HPDE6-E6E7 (cell line): ENCODE data around the gene FOXO6.
"Not testable (repeated sequence)": the region's sequence is repeated elsewhere in the genome, so short reads cannot be mapped to it uniquely, and the experiment has no call there.

Source experiments
- DNase-seq: peaks from one replicate; pipeline ENCODE4 v3.0.0; 2011; ENCODE audit warnings: missing footprints; ENCODE audit errors: extremely low spot score

FOXO6 gene

DNA sequence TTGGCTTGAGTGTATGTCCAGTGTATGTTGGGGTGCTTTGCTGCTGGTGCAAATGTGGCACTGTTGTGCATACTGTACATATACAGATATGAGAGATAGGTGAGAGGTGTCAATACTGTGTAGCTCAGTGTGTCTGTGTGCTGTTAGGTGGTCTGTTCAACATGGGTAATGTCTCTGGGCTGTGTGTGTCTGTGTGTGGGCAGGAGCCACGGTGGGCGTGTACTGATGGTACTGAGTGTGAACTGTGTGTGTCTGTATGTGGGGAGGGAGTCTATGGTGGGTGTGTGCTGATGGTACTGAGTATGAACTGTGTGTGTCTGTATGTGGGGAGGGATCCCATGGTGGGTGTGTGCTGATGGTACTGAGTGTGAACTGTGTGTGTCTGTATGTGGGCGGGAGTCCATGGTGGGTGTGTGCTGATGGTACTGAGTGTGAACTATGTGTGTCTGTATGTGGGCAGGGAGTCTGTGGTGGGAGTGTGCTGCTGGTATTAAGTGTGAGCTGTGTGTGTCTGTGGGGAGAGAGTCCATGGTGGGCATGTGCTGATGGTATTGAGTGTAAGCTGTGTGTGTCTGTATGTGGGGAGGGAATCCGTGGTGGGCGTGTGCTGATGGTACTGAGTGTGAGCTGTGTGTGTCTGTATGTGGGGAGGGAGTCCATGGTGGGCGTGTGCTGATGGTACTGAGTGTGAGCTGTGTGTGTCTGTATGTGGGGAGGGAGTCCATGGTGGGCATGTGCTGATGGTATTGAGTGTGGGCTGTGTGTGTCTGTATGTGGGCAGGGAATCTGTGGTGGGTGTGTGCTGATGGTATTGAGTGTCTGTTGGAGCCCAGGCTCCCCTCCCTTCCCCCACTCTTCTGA lies 32.2 kb upstream of the FOXO6 start:
- no peak for DNase-seq

DNA sequence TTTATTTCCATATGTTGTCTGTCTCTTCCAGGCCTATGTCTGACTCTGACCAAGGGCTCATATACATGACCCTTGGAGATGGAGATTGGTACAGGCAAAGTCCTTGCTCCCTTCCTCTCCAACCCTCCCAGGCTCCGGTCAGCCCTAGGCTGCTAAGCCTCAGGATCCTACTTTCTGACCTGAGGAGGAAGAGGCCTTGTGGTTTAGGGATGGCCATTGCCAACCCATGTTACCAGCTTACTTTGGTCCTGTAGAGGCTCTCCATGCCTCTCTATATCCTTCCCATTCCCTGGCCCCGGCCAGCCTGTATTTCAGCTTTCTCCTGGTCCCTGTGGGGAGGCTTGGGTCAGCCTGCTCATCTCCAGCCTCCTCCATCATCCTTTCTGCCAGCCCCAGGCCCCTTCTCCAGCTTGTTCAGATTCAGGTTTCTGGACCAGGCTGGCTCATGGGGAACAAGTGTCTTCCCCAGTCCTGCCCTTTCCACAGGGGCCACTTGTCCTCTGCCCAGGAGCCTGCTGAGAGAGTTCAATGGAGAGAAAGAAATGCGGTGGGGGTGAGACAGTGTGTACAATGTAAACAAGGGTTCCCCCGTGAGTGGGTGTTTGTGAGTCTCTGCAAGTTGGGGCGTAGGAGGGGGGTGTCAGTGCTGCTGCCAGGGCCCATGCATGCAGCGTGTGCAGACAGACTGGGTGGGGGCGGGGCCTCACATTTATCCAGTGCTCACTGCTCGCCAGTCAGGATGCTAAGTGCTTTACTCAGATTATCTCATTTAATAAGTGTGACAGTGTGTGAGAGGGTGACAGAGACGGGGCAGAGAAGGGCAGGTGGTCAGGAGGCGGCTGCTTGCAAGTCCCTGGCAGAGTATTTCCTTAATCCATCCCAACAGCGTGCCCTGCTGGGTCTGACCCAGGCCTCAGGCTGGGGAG lies 31.3 kb upstream of the FOXO6 start:
- DNase-seq, result no peak

DNA sequence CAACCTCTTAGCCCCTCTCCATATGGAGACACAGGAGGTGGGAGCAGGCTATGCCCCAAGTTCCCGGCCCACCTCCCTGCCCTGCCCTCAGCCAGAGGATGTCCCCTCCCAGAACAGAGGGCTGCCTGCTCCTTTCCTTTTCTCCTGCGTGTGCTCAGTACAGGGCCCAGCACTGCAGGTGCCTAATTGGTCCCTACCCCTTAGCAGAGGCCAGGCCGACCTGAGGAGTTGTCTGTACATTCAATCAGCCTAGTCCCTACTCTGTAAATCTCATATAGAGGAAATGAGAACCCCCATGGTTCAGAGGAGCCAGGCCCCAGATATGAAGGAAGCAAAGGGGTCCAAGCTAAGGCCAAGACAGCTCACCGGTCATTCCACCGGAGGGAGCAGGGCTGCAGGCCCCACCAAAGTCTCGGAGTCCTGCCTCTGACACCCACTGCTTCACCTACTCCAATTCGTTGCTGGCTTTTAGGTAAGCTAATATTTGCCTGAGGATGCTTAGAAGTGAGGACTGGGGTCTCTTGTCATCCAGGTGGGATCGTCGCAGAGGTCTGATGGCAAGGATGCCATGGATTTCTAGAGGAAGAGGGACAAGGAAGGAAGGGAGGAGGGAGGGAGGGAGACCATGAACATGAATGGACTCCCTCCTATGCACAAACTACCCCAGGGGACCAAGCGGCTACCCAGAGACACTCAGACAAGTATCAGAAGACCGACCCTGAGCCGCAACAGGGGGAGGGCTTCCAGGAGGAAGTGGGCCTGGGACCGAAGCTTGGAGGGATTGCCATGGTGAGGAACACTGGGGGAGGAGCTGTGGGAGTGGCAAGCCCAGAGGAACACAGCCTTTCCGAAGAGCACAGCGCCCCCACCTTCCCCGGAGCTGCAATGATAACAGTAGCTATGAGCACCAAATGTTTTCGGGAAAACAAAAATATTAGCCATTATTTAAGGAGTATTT lies 30.4 kb upstream of the FOXO6 start:
- DNase-seq, result no peak

DNA sequence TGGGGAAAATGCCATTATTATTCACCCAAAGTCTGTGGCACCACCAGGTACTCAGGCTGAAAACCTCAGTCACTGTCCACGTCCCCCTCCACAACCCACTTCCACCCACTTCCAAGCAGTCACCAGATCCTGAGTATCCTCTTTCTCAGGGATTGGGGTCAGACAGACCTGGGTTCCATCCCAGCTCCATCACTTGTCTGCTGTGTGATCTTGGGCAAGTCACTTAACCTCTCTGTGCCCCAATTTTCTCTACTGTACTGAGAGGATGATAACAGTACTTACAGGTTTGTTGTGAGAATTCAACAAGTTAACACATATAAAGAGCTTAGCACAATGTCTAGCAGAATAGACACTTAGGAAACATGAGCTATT lies 29.7 kb upstream of the FOXO6 start:
- DNase-seq, result no peak

DNA sequence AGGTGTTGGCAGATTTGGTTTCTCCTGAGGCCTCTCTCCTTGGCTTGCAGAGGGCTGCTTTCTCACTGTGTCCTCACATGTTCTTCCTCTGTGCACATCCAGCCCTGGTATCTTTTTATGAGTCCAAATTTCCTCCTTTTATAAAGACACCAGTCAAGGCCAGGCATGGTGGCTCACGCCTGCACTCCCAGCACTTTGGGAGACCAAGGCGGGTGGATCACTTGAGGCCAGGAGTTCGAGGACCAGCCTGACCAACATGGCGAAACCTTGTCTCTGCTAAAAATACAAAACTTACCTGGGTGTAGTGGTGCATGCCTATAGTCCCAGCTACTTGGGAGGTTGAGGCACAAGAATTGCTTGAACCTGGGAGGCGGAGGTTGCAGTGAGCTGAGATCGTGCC lies 29.1 kb upstream of the FOXO6 start:
- DNase-seq, result not testable (repeated sequence)

DNA sequence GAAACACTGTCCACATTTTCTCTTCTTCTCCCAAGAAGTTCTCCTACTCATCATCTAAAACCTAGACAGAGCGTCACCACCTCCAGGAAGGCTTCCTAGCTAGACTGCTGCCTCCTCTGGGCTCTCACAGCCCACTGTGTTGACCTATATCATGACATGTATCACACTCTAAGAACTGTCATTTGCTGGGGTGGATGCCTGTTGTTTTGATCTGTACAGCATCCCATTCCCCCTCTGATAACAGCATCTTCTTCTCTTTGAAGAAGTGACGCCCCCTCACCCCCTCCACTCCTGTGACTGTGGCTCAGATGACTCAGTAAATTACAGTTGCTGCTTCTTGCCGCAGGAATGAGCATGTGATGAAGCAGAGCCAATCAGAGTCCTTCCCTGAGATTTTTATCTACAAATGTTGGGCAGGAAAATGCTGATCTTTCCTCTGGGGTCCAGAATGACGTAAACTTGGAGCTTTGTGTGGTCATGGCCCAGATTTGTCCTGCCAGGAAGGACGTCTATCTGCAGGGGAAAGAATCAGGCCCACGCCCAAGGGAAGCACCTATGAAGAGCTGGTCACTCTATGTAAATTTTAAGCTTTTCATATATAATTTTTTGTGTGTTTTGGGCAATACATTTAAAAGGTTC lies 28.0 kb upstream of the FOXO6 start:
- DNase-seq, result no peak

DNA sequence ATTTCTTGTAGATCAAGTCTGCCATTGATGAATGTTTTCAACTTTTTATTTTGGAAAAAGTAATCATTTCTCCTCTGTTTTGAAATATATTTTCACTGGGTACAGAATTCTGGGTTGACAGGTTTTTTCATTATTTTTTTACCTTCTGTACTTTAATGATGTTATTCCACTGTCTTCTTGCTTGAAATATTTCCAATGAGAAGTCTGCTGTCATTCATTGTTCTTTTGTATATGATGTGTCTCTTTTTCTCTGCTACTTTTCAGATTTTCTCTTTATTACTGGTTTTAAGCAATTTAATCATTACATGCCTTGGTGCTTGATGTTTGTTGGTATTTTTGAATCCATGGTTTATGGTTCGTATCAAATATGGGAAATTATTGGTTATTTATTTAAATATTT lies 22.4 kb upstream of the FOXO6 start:
- no peak for DNase-seq

DNA sequence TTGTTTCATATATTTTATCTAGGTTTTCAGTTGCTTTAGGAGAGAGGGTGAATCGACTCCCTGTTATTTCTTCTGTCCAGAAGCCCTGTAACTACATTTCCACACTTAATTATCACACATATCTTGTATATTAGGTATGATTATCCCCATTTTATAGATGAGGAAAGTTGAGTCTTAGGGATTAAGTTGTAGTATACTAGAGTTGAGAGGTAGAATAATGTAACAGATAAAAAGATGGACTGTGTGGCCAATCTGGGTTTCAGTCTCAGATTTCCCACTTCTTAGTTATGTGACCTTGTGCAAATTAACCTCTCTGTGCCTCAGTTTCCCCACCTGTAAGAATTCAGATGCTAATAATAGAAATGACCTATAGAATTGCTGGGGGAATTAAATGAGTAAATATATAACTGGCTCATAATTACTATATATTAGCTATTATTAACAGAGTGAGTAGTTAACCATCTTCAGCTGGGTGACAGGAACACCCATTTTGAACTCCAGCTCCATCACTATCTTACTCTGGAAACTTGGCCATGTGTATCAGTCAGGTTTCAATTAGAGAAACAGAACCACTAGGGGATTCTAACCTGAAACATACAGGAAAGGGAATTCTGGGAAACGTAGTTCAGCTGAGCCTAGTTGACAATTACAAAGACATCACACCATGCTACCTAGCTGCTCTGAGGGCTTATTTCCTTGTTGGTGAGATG lies 20.4 kb upstream of the FOXO6 start:
- no peak for DNase-seq

DNA sequence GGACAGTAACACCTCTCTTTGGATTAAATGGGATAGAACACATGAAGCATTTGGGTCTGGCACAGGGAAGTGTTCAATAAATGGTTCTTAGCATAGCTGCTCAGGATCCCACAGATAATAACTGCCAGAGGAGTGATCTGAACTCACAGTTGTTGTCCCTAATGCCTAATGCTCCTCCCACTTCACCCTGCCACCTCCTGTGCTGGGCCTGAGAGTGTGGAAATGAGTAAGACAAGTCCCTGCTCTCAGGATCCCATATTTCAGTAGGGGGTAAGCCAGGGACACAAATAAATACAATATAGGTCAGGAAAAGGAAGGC lies 19.9 kb upstream of the FOXO6 start:
- no peak for DNase-seq

DNA sequence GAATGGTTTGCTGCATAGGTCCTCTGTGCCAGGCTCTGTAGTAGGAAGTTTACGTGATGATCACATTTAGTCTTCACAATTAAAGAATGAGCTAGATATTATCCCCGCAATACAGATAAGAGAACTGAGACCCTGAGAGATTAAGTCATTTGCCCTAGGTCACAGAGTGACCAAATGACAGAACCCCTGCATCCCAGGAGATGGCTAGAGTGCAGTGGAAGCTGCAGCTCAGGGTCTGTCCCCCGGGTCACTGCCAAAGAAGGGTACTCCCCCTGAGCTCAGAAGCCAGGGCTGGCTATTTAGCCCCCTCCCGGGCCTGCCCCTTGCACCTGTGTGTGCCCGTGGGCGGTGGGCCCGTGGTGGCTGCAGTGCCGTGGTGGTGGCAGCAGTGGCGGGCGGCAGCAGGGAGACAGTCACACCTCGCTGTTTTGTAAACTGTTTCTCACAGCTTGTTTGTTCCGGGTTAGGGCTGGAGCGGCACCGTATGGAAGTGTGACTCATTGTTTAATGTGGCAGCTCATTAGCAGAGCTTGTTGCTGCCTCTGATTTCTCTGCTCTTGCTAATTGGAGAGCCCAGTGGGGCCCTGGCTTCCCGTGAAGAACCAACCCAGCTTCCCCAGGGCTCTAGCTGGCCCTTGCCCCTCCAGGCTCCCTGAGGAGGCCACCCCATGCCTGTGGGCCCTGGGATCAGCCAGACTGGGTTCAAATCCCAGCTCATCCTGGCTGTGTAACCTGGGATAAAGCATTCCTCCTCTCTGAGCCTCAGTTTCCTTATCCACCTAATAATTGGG lies 19.3 kb upstream of the FOXO6 start:
- DNase-seq, result no peak

DNA sequence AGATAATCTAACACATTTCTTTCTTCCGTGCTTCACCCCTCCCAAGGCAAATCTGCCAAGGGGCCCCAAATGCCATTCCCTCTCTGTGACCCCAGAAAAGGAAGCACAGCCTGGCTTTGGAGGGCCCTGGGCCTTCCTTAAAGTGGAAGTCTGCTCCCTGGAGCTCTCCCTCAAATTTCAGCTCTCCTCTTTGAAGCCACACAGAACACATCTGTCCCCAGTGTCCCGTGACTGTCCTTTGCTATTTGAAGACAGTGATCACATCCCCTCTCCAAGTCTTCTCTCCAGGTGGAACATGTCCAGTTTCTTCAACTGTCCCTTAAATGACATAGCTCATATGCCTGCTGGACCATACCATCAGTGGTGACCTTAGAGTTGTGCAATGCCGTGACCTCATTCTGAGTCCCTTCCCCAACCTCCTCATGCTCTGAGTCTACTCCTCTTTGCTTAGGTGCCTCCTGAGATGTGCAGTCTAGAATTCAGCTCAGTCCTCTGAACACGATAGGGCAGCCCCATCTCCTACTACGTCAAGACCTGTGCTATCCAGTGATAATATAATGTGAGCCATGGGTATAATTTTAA lies 18.4 kb upstream of the FOXO6 start:
- DNase-seq, result no peak

DNA sequence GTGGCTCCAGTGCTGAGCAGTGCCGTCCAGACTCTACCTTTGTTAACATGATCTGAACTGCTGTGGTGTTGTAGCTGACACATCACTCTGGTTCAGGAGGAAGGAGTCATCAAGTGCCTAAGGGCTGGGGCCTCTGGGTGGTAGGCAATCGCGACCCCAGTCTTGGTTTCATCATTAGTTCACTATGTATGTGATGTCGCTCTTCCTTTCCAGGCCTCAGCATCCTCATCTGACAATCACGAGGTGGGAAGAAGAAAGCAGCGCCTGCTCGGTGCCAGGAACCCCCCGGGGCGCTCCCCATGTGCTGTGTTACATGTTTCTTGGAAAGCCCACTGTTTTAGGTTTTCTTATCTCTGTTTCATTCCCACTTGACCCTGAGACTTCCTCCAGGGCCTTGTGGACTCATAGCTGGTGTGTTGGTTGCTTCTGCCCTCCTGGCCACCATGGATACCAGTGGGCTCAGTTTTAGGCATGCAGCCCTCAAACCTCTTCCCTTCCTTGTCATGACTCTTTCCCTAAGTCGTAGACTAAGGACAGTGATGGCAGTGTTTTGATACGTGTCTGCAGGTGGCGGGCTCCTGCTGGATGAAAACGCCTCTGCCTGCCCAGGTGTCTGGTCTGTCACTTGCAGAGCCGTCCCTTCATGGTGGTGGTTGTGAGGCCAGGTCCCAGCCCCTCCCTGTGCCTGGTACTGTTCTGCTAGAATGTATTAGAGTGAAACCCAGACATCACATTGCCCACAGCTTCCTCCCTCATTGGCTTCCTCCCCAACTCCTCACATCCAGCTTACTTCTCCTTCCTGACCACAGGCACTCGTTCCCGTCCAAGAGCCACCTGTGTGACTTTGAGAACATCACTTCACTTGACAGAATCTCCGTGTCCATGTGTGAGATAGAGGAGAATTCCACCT lies 17.2 kb upstream of the FOXO6 start:
- DNase-seq, result no peak

DNA sequence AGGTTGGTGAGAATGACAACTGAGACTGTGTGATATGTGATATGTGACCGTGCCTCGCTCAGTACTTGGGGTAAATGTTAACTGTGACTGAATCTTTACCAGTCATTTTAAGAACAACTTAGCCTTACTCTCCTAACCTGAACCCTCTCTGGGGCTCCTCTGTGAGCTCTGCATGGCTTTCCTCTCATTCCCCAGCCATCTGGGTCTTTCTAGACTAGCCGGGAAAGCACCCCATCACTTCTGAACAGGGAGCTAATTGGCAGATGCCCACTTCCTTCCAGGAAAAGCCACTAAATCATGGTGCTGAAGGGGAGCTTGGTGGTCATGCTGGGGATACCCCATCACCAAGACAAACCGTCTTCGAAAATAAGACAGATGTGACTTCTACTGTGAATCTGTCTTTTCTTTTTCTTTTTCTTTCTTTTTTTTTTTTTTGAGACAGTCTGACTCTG lies 16.5 kb upstream of the FOXO6 start:
- no peak for DNase-seq

DNA sequence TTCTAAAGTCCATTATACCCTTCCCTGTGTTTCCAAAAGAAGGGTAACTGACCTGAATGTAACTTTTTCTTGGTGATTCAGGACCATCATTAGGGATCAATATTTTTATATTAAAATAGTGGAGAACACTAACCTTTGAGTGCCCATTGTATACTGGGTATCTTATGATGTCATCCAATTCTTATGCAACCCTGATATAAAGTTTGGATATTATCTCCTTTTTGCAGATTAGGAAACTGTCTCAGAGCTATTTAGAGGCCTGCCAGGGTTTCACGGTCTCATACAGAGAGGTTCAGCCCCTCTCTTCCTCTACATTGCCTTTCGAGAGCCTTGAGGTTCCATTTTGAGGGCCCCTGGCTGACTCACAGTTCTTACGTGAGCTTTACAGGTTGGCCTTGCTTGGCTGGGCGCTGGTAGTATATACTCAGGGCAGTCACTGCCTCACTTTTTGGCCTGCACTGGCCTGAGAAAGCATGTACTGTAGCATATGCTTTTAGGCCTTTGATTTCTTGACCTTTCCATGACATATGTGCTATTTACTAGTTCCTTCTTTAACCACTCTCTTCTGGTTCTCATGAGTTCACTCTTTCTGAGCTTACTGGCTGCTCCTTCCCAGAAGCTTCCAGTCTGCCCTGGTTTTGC lies 15.7 kb upstream of the FOXO6 start:
- no peak for DNase-seq

DNA sequence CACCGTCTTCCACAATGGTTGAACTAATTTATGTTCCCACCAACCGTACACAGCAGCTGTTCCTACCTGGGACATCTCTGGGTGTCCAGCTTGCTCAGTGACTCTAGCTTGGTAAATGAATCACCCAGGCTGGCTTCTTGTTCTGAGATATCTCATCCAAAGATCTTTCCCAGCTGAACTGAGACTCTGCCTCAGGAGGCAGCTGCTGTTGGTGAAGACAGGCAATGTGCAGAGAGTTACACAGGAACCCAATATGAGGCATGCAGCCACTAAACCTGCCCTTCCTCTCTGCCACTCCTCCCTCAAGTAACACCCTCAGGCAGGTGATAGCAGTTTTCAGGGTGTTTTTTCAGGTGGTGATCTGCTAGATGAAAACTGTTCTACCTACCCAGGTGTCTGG lies 14.0 kb upstream of the FOXO6 start:
- DNase-seq, result no peak

DNA sequence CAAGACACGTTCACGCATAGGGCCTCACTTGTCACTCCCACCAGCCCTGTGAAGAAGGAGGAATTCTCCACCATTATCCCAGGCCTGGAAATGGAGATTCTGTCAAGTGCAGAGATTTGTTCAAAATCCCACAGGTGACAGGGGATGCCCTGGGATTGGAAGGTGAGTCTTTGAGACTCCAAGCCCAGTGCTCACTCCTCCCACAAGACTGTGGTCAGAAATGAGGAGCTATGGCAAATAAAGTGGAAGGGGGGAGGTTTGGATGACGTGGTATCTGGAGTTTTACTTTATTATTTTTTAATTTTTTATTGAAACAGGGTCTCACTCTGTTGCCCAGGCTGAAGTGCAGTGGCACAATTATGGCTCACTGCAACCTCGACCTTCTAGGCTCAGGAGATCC lies 12.8 kb upstream of the FOXO6 start:
- DNase-seq, result no peak

DNA sequence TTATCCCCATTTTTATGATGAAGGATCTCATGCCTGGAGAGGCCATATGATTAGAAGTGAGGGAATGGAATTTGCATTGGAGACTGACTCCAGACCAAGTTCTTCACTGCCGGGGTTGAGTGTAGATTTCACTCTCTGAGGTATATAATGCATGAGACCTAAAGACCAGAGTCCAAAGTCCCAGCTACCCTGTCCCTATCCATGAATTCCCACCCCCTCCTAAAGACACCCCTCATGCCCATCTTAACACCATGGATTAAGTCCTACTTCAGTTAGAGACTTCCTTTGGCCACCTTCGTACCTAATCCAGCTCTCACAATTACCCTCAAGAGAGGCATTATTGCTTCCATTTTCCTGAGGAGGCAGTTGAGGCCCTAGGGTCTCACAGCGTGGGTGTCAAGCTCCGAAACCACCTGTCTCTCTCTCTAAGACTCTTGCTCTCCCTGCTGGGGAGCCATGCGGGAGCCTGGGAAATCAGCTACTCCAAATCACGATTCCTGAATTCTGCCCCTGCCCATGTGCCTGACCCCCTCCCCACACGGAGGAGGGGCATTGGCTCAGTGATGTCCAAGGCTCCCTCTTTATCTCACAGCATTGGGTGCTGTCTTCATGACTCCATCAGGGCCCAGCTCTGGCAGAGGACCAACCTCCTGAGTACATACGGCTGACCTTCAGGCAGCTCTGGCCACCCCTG lies 11.7 kb upstream of the FOXO6 start:
- DNase-seq, result no peak

DNA sequence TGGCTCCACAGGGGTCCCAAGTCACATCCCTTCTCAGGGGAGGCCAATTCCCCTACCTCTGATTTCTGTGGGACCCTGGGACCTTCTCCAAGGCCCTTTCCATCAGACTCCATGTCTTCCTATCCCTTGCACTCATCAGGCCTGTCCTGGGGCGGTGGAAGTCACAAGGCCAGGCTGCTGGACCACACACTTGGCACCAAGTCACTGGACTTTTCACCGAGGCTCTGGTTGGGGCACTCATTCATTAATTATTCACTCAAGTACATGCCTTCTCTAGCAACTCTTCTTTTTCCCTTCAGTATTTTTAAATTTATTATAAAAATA lies 11.2 kb upstream of the FOXO6 start:
- DNase-seq, result no peak
